ENCODE measurements around the gene PTPN7.

DNA sequence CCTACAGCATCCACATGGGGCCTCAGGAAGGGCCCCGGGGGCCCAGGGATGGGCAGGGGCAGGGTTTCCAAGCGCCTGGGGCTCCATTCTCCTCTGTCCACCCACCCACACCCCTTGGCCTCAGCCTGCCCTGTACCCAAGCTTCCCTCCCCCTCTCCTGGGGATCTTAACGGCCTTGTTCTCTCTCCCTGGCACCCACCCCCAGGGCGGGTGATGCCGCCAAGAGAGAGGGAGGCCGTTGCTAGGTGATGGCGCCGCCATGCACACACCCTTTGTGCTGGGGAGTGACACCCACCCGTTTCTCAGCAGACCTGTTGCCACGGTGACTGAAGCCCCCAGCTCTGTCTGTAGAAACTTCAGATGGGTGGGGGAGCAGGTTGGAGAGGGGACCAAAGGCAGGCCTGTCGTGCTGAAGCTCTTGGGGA, 30.1 kb downstream of the PTPN7 start:
- TF ChIP-seq, protein P1, sequence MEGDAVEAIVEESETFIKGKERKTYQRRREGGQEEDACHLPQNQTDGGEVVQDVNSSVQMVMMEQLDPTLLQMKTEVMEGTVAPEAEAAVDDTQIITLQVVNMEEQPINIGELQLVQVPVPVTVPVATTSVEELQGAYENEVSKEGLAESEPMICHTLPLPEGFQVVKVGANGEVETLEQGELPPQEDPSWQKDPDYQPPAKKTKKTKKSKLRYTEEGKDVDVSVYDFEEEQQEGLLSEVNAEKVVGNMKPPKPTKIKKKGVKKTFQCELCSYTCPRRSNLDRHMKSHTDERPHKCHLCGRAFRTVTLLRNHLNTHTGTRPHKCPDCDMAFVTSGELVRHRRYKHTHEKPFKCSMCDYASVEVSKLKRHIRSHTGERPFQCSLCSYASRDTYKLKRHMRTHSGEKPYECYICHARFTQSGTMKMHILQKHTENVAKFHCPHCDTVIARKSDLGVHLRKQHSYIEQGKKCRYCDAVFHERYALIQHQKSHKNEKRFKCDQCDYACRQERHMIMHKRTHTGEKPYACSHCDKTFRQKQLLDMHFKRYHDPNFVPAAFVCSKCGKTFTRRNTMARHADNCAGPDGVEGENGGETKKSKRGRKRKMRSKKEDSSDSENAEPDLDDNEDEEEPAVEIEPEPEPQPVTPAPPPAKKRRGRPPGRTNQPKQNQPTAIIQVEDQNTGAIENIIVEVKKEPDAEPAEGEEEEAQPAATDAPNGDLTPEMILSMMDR (conservative IDR thresholded peaks at IDR 0.05; ENCODE audit: low read length) = no peak
- TF ChIP-seq EZH2phosphoT487 (IDR thresholded peaks at IDR 0.05; ENCODE audit: borderline replicate concordance) = no peak
